Measurements from ENCODE around the gene ALDH4A1.
"Not testable (repeated sequence)": the region's sequence is repeated elsewhere in the genome, so short reads cannot be mapped to it uniquely, and the experiment has no call there.

ALDH4A1 gene

GRCh38 chr1:18893120-18893519 lies 9.2 kb downstream of the ALDH4A1 start:
- H3K79me2 ChIP-seq (ENCODE audit: control insufficient read depth, insufficient read depth, low read length) = no peaks in the 10 kb centered on the region
- no peak overlapping the region for H4K8ac ChIP-seq (ENCODE audit: low read depth, low read length)
- H3K18ac ChIP-seq (ENCODE audit: low read length) = no peak overlapping the region
- H3K4me2 ChIP-seq (ENCODE audit: low read length) = no peak overlapping the region
- no peak overlapping the region for H3K27ac ChIP-seq (ENCODE audit: low read depth, low read length)
- H3K23ac ChIP-seq (ENCODE audit: low read length) = no peak overlapping the region
- no peak overlapping the region for H2BK5ac ChIP-seq (ENCODE audit: low read length)
- no peak overlapping the region for H3K56ac ChIP-seq (ENCODE audit: low read length)
- no peaks in the 10 kb centered on the region for H3K79me1 ChIP-seq (ENCODE audit: low read length)
- no peak overlapping the region for H4K5ac ChIP-seq (ENCODE audit: low read length)
- WGBS (ENCODE audit: extremely low coverage, insufficient coverage, low lambda C conversion rate) = no CpG with 5 or more reads among the region's 7 CpGs
- no peak overlapping the region for H2AK5ac ChIP-seq (ENCODE audit: low read length)
- no peak overlapping the region for H2BK15ac ChIP-seq (replicated peaks; ENCODE audit: low read depth)
- no peak overlapping the region for H3K9ac ChIP-seq (ENCODE audit: low read length)
- DNase-seq = no peak
- H3K4me1 ChIP-seq (ENCODE audit: control insufficient read depth, low read depth, low read length) = no peaks in the 10 kb centered on the region
- no peak overlapping the region for H2BK120ac ChIP-seq (ENCODE audit: low read depth, low read length)
- no peak overlapping the region for H3K4me3 ChIP-seq (ENCODE audit: low read length)
- H3K36me3 ChIP-seq (ENCODE audit: control insufficient read depth, insufficient read depth, low read length) = no peaks in the 10 kb centered on the region
- H3K4ac ChIP-seq (ENCODE audit: low read depth, low read length) = no peak overlapping the region
- H3K27me3 ChIP-seq (ENCODE audit: insufficient read depth, low read length, poor library complexity) = no peaks in the 10 kb centered on the region

- H3K56ac ChIP-seq (ENCODE audit: low read length); H3K4me3 ChIP-seq (ENCODE audit: low read length); H3K27me3 ChIP-seq (ENCODE audit: insufficient read depth, low read length, poor library complexity); H3K4ac ChIP-seq (ENCODE audit: low read depth, low read length); H3K9ac ChIP-seq (ENCODE audit: low read length); H4K5ac ChIP-seq (ENCODE audit: low read length); H3K36me3 ChIP-seq (ENCODE audit: control insufficient read depth, insufficient read depth, low read length); H2AK5ac ChIP-seq (ENCODE audit: low read length); H3K23ac ChIP-seq (ENCODE audit: low read length); H3K4me1 ChIP-seq (ENCODE audit: control insufficient read depth, low read depth, low read length); H2BK15ac ChIP-seq (replicated peaks; ENCODE audit: low read depth); H3K27ac ChIP-seq (ENCODE audit: low read depth, low read length); H3K79me1 ChIP-seq (ENCODE audit: low read length); DNase-seq; H4K8ac ChIP-seq (ENCODE audit: low read depth, low read length); H3K79me2 ChIP-seq (ENCODE audit: control insufficient read depth, insufficient read depth, low read length); H3K18ac ChIP-seq (ENCODE audit: low read length); H3K4me2 ChIP-seq (ENCODE audit: low read length); H2BK120ac ChIP-seq (ENCODE audit: low read depth, low read length); H2BK5ac ChIP-seq (ENCODE audit: low read length): not testable (repeated sequence)
- no CpG with 5 or more reads among the region's 7 CpGs for WGBS (ENCODE audit: extremely low coverage, insufficient coverage, low lambda C conversion rate)
Measured at GRCh38 chr1:18891858-18892257, 10.5 kb downstream of the ALDH4A1 start.

- H3K27ac ChIP-seq (ENCODE audit: low read depth, low read length) = no peak overlapping the region
- H3K4me2 ChIP-seq (ENCODE audit: low read length) = no peak overlapping the region
- no peaks in the 10 kb centered on the region for H3K79me1 ChIP-seq (ENCODE audit: low read length)
- no peaks in the 10 kb centered on the region for H3K36me3 ChIP-seq (ENCODE audit: control insufficient read depth, insufficient read depth, low read length)
- H3K56ac ChIP-seq (ENCODE audit: low read length) = no peak overlapping the region
- H2BK120ac ChIP-seq (ENCODE audit: low read depth, low read length) = no peak overlapping the region
- H3K4me3 ChIP-seq (ENCODE audit: low read length) = no peak overlapping the region
- H2BK5ac ChIP-seq (ENCODE audit: low read length) = no peak overlapping the region
- no peak overlapping the region for H2BK15ac ChIP-seq (replicated peaks; ENCODE audit: low read depth)
- no peak overlapping the region for H3K4ac ChIP-seq (ENCODE audit: low read depth, low read length)
- no peaks in the 10 kb centered on the region for H3K79me2 ChIP-seq (ENCODE audit: control insufficient read depth, insufficient read depth, low read length)
- H3K23ac ChIP-seq (ENCODE audit: low read length) = no peak overlapping the region
- DNase-seq = no peak
- H3K9ac ChIP-seq (ENCODE audit: low read length) = no peak overlapping the region
- H3K4me1 ChIP-seq (ENCODE audit: control insufficient read depth, low read depth, low read length) = no peaks in the 10 kb centered on the region
- no peaks in the 10 kb centered on the region for H3K27me3 ChIP-seq (ENCODE audit: insufficient read depth, low read length, poor library complexity)
- no peak overlapping the region for H2AK5ac ChIP-seq (ENCODE audit: low read length)
- H4K5ac ChIP-seq (ENCODE audit: low read length) = no peak overlapping the region
- no CpG with 5 or more reads among the region's 7 CpGs for WGBS (ENCODE audit: extremely low coverage, insufficient coverage, low lambda C conversion rate)
- H3K18ac ChIP-seq (ENCODE audit: low read length) = no peak overlapping the region
- H4K8ac ChIP-seq (ENCODE audit: low read depth, low read length) = no peak overlapping the region
Measured at GRCh38 chr1:18891426-18891780, 11.0 kb downstream of the ALDH4A1 start.

GRCh38 chr1:18890706-18891425 lies 11.5 kb downstream of the ALDH4A1 start:
- Histone ChIP-seq H3K9ac (ENCODE audit: low read length) (no peak overlapping the region), H2BK15ac (replicated peaks; ENCODE audit: low read depth) (no peak overlapping the region)

GRCh38 chr1:18886003-18886335 lies 16.4 kb downstream of the ALDH4A1 start:
- Histone ChIP-seq H3K4me2 (ENCODE audit: low read length) (no peak overlapping the region), H3K27me3 (ENCODE audit: insufficient read depth, low read length, poor library complexity) (no peaks in the 10 kb centered on the region), H3K4me1 (ENCODE audit: control insufficient read depth, low read depth, low read length) (no peaks in the 10 kb centered on the region), H3K56ac (ENCODE audit: low read length) (no peak overlapping the region), H2BK15ac (replicated peaks; ENCODE audit: low read depth) (no peak overlapping the region), H3K4me3 (ENCODE audit: low read length) (no peak overlapping the region), H3K23ac (ENCODE audit: low read length) (no peak overlapping the region), H3K18ac (ENCODE audit: low read length) (no peak overlapping the region), H2BK120ac (ENCODE audit: low read depth, low read length) (no peak overlapping the region), H2BK5ac (ENCODE audit: low read length) (no peak overlapping the region), H3K27ac (ENCODE audit: low read depth, low read length) (no peak overlapping the region), H4K8ac (ENCODE audit: low read depth, low read length) (no peak overlapping the region), H3K4ac (ENCODE audit: low read depth, low read length) (no peak overlapping the region), H4K5ac (ENCODE audit: low read length) (no peak overlapping the region), H2AK5ac (ENCODE audit: low read length) (no peak overlapping the region), H3K9ac (ENCODE audit: low read length) (no peak overlapping the region), H3K36me3 (ENCODE audit: control insufficient read depth, insufficient read depth, low read length) (no peaks in the 10 kb centered on the region), H3K79me1 (ENCODE audit: low read length) (no peaks in the 10 kb centered on the region), H3K79me2 (ENCODE audit: control insufficient read depth, insufficient read depth, low read length) (no peaks in the 10 kb centered on the region)
- no CpG with 5 or more reads among the region's 1 CpG for WGBS (ENCODE audit: extremely low coverage, insufficient coverage, low lambda C conversion rate)
- no peak for DNase-seq

More at GRCh38 chr1:18890706-18891425, 11.5 kb downstream of the ALDH4A1 start:
- H3K4me1 ChIP-seq (ENCODE audit: control insufficient read depth, low read depth, low read length) = no peaks in the 10 kb centered on the region
- no peak overlapping the region for H4K5ac ChIP-seq (ENCODE audit: low read length)
- no peaks in the 10 kb centered on the region for H3K27me3 ChIP-seq (ENCODE audit: insufficient read depth, low read length, poor library complexity)
- H3K56ac ChIP-seq (ENCODE audit: low read length) = no peak overlapping the region
- H3K36me3 ChIP-seq (ENCODE audit: control insufficient read depth, insufficient read depth, low read length) = no peaks in the 10 kb centered on the region
- no peak for DNase-seq
- H4K8ac ChIP-seq (ENCODE audit: low read depth, low read length) = no peak overlapping the region
- no peak overlapping the region for H3K23ac ChIP-seq (ENCODE audit: low read length)
- H2BK5ac ChIP-seq (ENCODE audit: low read length) = no peak overlapping the region
- no peak overlapping the region for H3K4ac ChIP-seq (ENCODE audit: low read depth, low read length)
- H3K27ac ChIP-seq (ENCODE audit: low read depth, low read length) = no peak overlapping the region
- no peak overlapping the region for H3K4me3 ChIP-seq (ENCODE audit: low read length)
- no CpG with 5 or more reads among the region's 6 CpGs for WGBS (ENCODE audit: extremely low coverage, insufficient coverage, low lambda C conversion rate)
- H3K4me2 ChIP-seq (ENCODE audit: low read length) = no peak overlapping the region
- H3K79me2 ChIP-seq (ENCODE audit: control insufficient read depth, insufficient read depth, low read length) = no peaks in the 10 kb centered on the region
- H2BK120ac ChIP-seq (ENCODE audit: low read depth, low read length) = no peak overlapping the region
- H3K79me1 ChIP-seq (ENCODE audit: low read length) = no peaks in the 10 kb centered on the region
- no peak overlapping the region for H3K18ac ChIP-seq (ENCODE audit: low read length)
- no peak overlapping the region for H2AK5ac ChIP-seq (ENCODE audit: low read length)
